ENCODE results near the gene HOXA1.

The HOXA1 gene

DNA sequence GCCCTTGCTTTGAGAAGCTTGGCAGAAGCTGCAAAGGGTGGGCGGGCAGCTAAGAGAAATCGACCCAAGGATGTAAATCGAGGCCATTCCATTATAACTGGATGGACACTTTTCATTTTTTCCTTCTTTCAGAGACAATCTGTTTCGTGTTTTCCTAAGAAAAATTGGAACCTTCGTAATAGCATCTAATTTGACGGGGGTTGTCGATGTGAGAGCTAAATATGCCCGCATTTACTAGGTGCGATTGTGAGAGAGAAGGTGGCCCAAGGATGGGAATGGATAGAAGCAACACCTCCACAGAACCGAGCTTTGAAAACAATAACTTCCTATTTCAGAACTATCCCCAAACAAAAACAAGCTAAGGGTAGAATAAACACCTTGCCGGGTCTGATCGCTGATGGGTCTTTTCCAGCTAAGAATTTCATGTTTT, 35.6 kb upstream of the HOXA1 start:
- DNase-seq (ENCODE audit: low spot score): no peak

DNA sequence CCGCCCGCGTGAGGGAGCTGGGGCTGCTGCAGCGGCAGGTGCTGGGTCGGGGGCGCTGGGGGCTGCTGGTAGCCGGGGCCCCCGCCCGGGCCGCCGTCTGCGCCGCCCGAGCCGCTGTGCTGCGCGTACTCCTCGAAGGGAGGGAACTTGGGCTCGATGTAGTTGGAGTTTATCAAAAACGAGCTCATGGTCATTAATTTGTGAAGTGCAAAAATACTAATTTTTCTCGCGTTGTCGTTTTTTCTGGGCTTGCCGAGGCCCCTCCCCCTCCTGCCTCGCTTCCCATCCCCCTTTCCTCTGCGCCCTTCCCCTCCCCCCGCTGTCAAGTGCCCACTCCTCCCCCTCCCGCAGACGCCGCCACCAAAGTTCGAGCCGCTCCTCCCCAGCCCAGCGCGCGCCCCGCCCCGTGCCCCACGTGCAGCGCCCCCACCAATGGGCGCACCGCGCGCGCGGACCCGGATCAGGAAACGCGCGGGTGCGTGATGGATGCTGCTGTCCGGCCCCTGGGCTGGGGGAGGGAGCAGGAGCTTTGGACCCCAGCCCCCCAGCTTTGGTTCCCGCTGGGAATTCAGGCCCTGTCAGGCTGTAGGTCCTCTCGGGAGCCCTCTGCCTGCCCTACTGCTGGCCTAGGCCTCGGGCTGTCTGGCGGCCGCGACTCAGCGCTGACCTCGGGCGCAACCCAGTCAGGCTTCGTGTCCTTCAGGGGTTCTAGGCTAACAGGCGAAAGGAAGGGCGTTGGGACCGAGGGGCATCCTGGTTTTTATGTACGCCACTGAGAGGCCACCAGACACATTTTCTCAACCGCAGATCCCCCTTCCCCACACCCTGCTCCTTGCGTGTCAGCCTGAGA, 35.0 kb upstream of the HOXA1 start, which contains the start of gene HOXA4:
HOXA4 (minus strand) TSS at position 218 of the 850 bp plus-strand sequence; CDS start at position 194, 24 bp downstream.
- peak; percentile 63 for DNase-seq (ENCODE audit: low spot score)

DNA sequence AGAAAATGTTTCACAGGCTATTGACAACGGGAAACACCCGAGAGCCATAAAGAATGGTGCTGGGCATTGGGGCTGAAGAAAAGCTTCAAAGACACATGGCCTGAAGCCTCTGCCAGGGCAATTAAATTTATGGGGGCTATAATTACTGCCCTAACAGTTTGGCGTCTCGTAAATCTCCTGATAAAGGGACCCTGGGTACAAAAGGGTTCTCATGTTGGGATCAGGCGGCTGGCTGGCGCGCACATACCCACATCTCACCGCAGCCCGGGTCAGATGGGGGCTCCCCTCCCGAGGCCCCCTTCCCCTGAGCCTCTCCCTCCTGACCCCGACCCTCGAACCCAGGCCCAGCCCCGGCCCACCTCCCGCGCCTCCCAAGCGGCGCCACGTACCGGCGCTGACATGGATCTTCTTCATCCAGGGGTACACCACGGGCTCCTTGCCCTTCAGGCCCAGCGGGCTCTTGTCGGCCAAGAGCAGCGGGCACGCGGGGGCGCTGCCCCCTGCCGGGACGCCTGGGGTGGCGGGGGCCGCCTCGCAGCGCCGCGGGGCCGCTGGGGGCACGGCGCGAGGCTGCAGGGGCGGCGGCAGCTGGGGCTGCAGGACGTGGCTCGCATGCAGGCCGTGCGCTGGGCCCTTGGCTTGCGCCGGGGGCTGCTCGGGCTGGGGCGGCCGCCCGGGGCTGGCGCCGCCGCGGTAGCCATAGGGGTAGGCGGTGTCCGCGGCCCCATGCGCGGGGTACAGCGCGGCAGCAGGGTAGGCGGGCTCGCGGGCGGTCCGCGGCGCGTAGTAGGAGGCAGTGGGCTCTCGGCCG, 34.1 kb upstream of the HOXA1 start:
- no peak for DNase-seq (ENCODE audit: low spot score)

DNA sequence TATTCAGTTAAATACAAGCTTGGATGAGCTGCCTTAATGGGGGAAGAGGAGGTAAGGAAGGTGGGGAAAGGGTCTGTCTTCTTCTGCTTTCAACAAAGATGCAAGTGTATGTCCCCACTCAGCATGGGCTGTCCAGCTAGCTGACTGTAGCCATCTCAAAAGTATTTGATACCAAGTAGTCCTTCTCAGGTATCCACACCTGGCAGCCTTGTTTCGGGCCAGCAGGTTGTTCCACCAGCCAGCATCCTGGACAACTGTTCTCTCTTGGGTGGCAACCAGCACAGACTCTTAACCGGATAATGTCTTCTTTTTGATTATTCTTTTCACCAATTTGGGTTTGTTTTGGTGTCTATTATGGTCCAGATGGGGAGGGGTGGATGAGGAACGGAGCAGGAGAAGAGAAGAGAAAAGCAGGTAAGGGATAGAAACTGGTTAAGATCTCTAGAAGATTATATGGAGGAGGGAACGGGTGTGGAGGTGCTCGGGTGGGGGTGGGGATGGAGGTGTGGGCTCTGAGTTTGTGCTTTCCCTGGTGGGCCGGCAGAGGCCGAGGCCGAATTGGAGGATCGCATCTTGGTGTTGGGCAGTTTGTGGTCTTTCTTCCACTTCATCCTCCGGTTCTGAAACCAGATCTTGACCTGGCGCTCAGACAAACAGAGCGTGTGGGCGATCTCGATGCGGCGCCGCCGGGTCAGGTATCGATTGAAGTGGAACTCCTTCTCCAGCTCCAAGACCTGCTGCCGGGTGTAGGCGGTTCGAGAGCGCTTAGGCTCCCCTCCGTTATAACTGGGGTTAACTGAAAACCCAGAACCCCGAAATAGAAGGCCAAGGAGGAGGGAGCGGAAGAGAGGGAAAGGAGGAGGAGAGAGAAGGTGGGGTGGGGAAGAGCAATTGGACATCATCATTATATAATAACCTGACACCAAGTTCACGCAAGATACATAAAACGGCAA, 33.3 kb upstream of the HOXA1 start:
- DNase-seq (ENCODE audit: low spot score): no peak

DNA sequence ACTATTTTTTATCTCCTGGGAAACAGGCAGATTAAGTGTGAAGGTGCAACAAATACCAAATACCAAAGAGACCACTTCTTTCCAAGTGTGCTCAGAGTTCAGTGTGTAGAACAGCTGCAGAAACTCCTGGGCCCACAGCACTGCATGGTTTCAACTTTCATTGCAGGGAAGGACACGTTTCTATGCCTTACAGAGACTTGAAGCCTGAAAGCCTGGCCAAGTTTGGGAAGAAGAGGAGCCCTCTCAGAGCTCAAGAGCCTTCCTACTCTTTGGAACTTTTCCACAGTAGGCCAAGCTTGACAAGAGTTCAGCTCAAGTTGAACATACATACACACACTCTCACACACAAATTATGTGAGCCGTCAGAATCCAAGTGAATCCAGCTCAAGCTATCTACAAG, 32.2 kb upstream of the HOXA1 start:
- DNase-seq (ENCODE audit: low spot score): no peak

DNA sequence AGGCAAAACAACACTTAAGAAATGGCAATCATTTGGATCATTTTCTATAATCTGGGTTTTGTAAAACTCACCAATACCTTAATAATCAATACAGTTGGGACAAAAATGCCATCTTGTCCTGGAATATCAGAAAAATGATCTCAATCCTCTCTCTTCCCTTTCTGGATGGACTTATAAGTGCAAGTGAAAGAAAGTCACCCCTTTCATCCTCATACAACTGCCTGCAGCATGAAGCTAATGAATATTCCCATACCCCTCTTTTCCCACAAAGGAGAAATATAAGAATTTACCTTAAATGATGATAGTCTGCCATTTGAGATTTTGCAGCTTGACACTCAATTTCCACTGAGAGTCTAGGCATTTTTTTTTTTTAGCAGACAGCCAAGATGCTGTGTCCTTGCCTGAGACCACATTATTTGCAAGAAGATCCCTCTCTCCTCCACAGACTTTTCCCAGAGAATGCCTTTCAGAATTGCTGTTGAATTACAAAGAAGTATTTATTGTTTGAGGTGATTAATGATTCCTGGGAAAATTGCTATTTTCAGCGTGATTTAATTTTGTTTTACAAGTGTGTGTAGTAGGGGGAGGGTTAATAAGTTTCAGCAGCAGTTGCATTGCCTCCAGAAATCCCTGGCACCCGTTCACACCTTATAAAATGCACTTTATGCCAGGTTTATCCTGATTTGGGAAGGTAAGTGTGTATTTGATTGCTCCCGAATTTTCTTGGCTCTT, 31.0 kb upstream of the HOXA1 start:
- no peak for DNase-seq (ENCODE audit: low spot score)

DNA sequence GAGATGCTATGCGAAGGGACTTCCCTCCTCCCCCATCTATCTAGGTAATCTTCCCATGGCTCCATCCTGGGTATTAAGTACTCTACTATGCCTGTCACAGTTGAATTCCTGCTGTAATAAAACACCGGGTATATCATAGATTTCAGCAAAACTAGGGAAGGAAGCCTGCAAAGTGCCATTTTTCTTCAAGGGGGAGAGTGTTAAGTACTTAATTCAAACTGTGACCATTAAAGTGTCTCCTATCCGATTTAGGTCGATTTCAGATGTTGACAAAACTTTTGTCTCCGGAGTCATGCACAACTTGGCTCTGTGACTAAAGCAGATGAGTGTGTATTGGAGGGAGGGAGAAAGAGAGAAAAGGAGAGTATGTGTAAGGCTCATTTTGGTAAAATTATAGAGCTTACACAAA, 30.2 kb upstream of the HOXA1 start:
- DNase-seq (ENCODE audit: low spot score): no peak

DNA sequence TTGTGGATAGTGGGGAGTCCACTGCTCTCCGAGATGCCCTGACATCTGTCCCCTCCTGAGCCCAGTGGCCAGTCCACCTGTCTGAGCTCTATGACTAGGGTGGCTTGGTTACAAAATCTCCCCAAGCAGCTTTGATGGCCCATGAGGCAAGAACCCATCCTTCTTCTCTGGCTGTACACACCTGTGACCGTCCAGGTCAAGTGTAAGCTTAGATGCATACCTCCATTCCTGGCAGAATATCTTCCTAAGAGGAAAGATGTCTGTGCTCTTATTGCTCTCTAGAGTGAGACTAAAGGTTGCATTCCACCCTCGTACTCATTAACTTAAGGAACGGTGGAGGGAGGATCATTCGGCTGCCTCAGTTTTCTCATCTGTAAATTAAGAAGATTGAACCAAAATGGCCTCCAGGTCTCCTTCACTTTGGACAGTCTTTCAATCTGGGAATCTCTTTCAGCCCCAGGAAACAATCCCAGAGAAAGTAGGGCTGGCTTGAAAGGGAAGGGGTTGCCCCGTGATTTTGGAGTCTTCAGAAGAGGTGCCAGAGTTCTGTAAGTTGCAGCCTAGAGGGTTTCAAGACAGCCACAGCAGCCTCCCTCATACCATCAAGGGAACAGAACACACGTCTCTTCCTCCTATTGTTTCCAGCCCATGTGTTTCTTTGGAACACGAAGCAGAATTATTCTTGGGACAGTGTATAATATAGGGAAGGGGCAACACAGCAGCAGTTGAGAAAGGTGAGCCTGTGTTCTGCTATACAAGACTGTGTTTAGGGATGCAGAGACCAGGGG, 29.3 kb upstream of the HOXA1 start:
- DNase-seq (ENCODE audit: low spot score): no peak

DNA sequence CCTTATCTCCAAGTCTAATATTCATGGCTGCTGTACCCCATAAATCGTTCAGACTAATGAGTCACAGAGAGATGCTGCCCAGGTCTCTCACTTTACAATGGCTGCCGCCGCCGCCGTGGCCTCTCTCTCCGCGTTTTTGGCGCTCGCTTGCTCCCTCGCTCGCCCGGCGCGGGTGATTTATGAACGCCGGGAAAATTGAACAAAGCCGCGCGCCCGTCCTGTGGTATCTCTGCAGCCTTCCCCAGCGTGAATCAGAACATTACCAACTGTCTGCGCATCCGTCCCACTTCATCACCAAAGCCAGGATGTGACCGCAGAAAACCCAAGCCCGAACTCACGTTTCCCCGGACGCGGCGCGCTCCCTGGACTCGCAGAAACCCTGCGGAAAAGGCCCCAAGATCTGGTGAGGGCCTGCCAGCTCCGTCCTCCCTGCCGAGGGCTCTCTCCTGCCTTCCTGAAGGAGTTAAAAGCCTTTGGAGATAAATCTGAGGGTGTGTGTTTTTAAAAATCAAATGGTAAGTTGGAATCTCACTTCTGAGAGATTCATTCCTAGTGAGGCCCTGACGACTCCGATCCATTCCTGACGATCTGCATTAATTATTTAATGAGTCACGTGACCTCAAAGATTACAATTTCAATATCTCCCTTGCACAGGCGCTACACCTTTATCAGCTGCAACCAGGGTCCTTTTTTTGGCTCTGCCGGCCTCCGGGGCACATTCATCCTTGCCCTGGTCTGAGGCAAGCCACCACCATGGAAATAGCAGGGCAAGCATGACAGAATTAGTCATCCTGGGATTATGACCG, 28.5 kb upstream of the HOXA1 start:
- DNase-seq (ENCODE audit: low spot score): no peak

DNA sequence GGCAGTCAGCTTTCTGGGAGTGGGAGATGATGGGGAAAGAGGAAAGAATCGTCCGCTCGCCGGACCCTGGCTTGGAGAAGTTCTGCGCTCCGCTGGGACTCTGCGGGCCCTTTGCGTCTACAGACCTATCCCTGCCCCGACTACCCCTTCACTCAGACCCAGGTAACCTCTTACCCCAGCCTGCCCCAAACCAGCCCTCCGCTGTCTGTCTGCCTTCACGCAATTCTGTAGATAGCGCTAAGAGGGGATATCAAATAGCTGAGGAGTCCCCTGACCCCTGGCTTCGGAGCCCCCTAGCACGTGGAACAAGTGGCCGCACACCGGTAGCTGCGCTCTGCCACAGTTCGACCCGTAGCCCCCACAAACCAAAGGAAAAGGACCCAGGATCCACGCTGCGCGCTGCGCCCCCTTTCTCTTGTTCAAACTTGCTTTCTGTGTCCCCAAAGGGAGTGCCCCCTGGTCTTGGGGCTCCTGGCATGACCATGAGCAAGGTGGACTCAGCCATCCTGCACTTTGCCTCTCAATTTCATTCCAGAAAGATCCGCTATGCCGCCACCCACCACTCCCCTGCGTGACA, 27.8 kb upstream of the HOXA1 start:
- DNase-seq (ENCODE audit: low spot score): no peak

DNA sequence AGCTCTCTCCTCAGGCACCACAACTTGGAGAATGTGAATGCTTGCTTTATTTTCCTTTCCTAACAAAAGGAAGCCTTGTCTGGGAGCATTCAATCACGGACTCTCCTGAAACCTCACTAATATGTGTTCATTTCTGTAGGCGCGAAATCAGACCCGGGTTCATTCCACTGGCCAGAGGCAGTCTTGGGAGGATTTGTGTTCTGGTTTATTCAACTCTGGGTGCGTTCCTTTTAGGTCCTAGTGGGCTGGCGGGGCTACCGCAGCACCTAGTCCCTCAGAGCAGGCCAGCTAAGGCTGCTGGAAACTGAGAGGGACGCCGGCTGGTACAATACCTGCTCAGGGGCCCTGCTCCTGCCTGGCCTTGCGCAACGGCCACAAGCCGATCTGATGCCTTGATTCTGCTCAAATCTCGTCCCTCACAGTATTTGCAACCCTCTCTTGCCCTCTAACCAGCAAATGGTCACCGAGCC, 27.2 kb upstream of the HOXA1 start:
- DNase-seq (ENCODE audit: low spot score): no peak

DNA sequence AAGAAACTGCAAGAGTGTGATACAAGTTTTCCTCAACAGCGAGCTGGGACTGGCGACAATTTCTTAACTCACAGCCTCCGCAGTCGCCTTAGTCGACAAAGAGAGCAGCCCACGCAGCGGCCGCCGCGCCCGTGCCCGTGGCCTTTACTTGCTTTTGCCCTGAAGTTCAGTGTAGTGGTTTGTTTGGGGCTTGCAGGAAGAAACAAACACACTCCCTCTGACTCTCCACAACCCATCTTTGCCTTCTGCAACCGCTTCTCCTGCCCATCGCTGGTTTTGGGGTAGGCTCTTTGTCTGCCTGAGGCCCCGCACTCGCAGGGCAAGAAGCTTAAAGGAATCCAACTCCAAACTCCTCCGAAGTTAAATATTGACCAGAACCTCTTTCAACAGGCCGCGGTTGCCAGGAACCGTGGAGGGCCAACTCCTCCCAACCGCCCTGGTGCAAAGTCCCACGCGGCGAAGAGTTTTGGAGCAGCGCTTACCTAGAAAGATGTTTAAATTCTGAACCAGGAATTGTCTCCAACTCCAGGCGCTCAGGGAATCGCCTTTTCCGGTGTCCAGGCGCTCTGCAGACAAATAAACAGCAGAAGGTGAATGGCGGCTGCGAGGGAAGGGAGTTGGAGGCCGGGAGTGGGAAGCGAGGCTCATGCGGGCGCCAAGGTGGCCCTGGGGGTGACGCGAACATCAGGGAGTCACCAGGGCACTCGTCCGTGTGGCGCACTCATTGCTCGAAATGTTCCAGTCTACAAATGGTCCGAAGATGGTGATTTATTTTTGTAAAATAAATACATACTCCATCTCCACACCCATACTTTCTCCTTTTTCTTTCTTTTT, 26.5 kb upstream of the HOXA1 start:
- DNase-seq (ENCODE audit: low spot score): no peak

DNA sequence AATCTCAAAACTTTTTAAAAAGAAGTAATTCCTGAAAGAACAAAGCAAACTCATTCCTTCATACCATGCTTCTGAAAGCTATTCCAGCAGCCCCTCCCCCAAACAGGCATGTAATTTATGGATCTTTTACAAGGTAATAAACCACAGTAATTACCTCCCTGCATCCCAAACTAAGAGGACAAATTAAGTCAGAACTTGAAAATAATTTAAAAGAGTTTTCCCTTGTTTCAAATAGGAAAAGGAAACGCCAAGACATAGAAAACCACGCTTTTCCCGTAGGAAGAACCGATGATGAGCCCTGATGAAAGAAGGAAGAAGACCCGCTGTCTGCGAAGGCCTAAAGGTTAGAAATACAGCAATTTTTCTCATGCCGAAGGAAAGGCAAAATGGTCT, 25.9 kb upstream of the HOXA1 start:
- DNase-seq (ENCODE audit: low spot score): no peak

DNA sequence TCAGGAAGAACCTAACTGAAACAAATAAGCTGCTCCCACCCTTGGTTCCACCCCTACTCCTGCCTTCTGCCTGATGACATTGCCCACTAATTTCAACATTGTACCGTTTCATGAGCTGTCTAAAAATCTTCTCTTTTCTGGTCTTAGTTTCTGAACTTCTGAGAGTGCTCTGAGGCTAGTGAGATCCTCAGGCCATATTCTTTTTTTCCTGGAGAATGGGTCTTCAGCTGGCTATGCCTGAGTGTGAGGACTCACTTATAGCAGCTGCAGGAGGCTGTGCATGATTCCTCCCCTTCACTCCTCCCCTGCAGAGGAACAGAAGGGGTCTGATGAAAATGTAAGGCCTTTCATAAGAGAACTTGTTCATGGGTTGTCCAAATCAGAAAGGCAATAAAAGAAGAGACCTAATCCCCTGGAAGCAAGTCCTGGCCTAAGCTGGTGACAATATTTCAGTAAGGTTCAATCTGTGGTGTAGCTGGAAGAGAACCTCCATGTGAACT, 23.7 kb upstream of the HOXA1 start:
- no peak for DNase-seq (ENCODE audit: low spot score)

DNA sequence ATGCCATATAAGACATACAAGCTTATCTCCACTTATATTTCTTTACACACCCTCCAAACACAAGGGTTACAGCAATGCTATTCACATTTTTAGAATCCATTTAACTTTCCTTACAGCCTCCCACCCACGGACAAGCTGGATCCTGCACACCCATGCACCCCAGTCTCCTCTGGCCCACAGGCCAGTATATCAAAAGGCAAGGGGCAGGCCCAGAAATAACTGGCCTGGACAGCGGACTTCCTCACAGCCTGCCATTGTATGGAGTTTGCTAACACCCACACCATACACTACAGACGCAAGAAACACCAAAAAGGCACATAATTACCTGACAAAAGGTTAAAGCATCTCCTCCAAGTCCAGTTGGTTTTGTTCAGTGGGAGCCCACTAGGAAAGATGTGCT, 22.8 kb upstream of the HOXA1 start:
- DNase-seq (ENCODE audit: low spot score): no peak

DNA sequence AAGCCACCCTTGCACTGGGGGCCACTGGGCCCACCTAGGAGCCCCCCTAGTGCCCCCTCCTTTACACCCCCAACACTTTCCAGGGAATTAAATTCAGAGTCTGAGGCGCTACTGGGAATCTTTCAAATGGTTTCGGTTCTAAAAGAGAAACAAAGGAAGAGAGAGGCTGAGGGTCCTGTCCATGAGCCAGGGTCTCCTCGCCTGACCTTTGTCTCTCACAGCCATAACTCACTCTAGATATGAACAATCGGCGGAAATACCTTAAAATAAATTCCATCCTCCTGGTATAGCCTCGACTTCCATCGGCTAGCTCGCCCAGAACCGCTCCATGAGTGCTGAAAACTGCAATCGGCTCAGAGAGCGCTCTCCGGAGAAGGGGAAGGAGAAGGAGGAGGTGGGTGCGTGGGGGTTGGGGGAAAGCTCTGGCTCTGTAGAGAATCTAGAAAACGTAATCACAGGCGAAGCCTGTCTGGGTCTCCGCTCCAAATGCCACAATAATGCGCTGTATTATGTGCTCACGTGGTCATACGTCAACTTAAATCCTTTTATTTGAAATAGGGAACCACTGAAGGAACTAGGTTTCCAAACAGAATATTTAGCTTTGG, 22.2 kb upstream of the HOXA1 start:
- no peak for DNase-seq (ENCODE audit: low spot score)
